Stimulated activated CD8-positive, alpha-beta memory T cell treated with anti-CD3 and anti-CD28 coated beads, Interleukin-12 subunit alpha, Interleukin-12 subunit beta, amount 100 ng/mL, for 24 hours (primary cell): ENCODE data around the gene HPSE2.
"Not testable (repeated sequence)": the region's sequence is repeated elsewhere in the genome, so short reads cannot be mapped to it uniquely, and the experiment has no call there.

Experiments
- DNase-seq: peaks from one replicate; pipeline ENCODE4 v3.0.0-alpha.2; 2020; ENCODE audit errors: extremely low read depth

HPSE2 gene

DNA sequence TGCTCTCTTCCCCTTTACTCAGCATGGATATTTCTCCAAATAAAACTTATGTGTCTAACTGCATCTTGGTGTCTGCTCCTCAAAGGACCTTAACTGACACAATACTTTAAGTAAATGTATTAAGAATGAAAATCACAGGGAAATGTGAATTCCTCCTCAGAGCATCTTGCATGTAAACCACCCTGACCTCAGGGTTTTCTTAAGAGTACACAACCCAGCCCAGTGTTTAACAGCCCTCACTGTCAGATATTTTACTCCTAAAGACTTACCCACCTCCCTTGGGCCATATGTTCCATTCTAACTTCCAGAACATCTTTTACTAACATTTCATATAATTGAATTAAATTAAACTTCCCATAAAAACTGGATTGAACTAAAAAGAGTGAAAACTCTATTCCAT lies 315.3 kb downstream of the HPSE2 start:
- no peak for DNase-seq

- no peak for DNase-seq
Observed at GRCh38 chr10:98919899-98920298, 315.8 kb downstream of the HPSE2 start.

DNA sequence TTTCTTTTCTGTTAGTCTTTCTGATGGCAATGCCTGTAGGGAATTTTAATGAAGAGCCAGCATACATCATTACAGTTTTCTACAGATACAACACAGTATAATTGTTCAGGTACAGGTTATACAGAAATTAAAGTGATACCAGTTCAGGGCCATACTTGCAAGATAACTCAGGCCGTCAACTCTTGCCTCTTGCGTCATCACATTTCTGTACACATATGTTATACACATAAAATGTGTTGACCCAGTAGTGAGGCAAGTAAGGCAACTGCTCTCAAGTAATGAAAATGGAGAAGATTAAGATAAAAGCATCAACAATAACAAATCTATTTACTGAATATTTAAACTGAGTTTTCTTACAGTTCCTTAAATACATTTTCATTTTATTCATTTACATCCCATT lies 317.8 kb downstream of the HPSE2 start:
- no peak for DNase-seq

GRCh38 chr10:98916526-98917125 lies 319.0 kb downstream of the HPSE2 start:
- DNase-seq: no peak

DNA sequence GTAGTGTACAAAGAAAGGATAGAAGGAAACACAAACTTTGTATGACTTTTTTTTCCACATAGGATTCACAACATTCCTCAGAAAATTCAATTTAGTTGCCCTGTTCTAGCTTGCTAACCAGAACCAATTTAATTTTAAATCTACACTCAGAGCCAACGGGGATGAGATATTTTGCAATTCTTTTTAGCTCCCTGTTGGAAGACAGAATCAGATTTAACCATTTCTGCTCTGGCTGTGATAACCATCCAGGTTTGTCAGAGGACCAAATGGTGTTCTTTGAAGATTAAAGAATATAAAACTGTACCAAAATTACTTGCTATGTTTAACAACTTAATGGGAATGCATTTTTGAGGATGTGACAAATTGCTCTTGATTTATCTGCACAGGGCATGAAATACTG lies 319.7 kb downstream of the HPSE2 start:
- no peak for DNase-seq

DNA sequence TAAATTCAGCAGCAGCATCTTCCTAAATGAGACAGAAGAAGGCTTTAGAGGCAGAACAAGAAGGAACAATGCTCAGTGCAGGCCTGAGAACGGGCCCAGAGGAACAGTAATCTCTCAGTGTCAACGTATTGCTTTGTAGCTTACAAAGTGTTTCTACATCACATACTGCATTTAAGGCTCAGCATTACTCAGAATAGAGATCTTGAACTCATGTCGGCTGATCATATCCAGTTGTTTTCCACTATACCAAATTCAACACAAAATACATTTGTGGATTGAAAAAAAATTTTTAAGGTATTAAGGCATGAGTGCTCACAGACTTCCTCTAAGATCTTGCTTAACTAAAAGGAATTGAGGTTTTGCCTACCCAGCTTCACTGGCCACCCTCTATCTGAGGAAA lies 325.1 kb downstream of the HPSE2 start:
- no peak for DNase-seq

DNA sequence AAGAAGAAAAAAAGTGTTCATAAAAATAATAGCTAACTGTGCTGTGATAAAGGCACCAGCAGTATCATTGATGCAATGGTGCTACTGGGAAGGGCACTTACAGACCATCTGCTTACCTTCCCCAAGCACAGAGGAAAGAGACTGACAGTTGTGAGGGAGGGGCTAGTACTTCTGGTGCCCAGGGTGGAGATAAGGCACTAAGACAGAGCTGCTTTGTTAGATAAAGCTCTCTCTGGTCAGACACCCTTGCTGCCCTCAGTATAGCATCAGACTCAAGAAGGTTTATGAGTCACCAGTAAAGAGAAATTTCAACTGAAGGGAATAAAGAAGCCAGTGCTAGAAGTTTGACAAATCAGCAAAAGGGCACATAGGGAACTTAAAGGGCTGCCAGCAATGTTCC lies 325.6 kb downstream of the HPSE2 start:
- no peak for DNase-seq

GRCh38 chr10:98908868-98909267 lies 326.8 kb downstream of the HPSE2 start:
- DNase-seq: no peak

GRCh38 chr10:98908247-98908646 lies 327.4 kb downstream of the HPSE2 start:
- not testable (repeated sequence) for DNase-seq

DNA sequence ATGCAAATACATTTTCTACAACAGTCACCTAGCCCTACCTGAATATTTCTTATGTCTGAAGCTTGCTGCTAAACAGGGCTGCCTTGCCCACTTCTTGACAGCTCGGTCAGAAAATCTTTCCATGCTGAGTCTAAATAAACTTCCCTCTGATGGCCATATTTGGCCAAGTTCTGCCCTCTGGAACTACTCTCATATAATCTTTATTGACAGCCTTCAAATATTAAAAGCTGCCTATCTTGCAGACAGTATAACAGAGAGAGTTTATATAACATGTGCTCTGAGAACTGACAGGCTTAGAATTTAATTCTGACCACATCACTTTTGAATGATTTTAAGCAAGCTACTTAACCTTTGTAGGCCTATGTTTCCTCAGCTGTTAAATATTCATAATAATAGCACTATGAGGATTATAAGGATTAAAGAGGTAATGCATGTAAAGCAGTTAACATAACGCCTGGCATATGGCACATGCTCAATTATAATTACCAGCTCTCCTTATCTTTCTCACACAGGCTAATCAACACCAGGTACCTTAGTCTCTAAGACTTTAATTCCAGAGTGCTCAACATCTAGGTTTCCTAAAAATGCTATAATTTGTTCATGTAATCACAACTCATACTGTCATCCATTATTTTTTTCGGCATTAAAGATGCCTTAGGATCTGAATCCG lies 334.1 kb downstream of the HPSE2 start:
- no peak for DNase-seq

GRCh38 chr10:98899018-98899417 lies 336.6 kb downstream of the HPSE2 start:
- no peak for DNase-seq

GRCh38 chr10:98892523-98892922 lies 343.1 kb downstream of the HPSE2 start:
- no peak for DNase-seq

DNA sequence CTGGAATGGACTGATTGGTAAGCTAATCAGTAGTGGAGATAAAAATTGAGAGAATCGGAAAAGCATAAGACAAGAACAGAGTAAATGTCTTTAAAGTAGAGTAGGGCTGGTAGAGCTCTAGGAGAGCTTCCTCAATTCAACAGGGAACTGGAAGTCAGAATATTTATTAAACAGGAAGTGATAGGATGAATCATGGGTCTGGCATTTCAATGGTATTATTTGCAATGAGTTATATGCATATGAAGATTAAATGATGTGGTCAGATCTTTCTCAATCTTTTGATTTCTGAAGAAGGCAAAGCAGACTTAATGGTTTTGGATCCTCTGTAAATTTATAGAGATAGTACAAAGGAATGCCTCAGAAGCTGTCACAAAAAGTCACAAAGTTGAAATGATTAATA lies 349.0 kb downstream of the HPSE2 start:
- no peak for DNase-seq

DNA sequence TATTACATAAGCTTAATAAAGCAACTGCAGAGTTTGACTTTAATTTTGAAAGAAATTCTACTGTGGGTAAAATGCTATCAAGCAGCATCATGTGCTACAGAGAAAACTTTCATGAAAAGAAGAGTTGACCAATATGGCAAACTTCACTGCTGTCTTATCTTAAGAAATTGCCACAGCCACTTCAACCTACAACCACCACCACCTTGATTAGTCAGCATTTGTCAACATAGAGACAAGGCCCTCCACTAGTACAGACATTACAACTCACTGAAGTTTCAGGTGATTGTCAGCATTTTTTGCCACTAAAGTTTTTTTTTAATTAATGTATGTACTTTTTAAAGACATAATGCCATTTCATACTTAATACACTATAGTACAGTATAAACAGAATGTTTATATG lies 350.3 kb downstream of the HPSE2 start:
- DNase-seq: no peak

DNA sequence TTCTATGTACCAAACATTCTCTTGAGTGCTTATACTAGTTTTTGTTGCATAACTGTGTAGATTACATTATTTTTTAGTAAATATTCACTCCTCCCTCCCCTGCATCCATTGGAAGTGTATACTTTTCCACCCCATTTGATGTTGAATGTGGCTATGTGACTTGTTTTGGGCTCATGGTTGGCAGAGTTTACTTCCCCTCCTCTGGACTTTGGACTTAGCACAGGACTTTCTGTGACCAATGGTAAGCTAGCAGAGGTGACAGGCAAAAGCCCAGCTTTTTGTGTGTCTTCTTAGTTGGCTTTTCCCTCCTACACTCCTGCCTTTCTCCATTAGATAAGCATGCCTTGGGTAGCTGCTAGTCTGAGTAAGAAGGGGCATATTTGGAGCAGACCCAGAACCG lies 353.9 kb downstream of the HPSE2 start:
- DNase-seq: no peak

GRCh38 chr10:98880971-98881370 lies 354.7 kb downstream of the HPSE2 start:
- no peak for DNase-seq

GRCh38 chr10:98878921-98879320 lies 356.7 kb downstream of the HPSE2 start:
- DNase-seq: no peak

- DNase-seq: no peak
Observed at GRCh38 chr10:98878418-98878817, 357.2 kb downstream of the HPSE2 start.

DNA sequence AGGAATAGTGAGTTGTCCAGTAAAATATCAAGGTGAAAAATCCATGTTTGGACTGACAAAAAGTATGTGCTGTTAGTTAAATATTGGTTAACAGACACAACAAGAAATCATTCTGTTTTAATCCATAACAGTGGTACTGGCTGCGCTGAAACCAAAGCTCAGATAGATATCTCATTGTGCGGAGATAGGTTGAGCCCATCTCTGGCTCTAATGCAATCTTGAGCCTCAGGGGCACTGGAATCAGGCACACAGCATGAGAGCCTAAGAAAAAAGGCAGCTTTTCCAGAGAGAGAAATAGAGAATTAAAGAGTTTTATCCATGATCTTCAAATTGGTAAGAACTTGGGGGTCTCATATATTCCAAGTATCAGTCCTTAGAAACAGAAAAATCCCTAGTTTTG lies 373.7 kb downstream of the HPSE2 start:
- no peak for DNase-seq

DNA sequence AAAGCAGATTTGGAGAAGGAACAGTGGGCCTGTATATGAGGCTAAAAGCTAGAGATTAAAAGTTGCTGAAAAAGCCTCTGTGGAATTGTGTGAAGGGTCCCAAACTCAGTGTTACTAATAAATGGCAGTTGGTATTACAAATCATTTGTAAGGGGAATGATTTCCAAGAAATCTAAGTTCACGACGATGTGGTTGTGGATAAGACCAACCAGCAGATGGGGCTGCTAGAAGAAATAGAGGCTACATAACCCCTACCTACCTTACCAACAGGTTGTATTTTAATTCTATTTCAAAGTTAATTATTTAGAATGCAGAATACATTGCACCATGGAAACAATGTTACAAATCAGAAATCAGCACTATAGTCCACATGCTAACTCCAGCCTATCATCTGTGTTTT lies 377.1 kb downstream of the HPSE2 start:
- DNase-seq: no peak

- DNase-seq: no peak
Observed at GRCh38 chr10:98855403-98856189, 380.1 kb downstream of the HPSE2 start.

DNA sequence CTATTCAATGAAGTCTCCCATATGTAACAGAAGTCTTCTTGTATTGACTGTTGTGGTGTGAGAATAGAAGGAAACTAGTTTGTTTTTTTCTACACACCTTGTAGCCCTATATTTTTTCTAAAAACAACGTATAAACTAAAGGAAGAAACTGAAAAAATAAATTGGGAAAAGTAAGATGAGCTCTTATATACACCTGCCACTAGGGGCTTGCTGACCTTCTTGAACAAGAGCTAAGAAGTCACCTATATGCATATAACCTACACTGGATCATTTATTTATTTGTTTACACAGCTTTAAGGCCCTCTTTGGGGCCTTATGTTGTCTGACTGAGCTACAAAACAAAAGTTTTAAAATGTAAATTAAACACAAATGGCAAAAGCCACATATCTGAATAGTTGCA lies 383.0 kb downstream of the HPSE2 start:
- DNase-seq: no peak

GRCh38 chr10:98848361-98848760 lies 387.3 kb downstream of the HPSE2 start:
- DNase-seq: no peak
